HG03521 (cell line): ENCODE data around the gene CPTP.
A peak's percentile ranks its signal among the peaks of the same experiment; 100 is the strongest.

ENCODE experiments used
- ATAC-seq: cut with Tn5 transposase; IDR thresholded peaks from one replicate; pipeline ENCODE4 v1.9.1; 2021; ENCODE audit warnings: mild to moderate bottlenecking, moderate library complexity; ENCODE audit not compliant: unreplicated experiment

CPTP gene

GRCh38 chr1:1347026-1347595 lies 22.5 kb downstream of the CPTP start:
- ATAC-seq = no peak

GRCh38 chr1:1347663-1348419 lies 23.2 kb downstream of the CPTP start:
- ATAC-seq = no peak

- ATAC-seq = peak; percentile 34
Measured at GRCh38 chr1:1348420-1349255, 24.0 kb downstream of the CPTP start.

- ATAC-seq = peak; percentile 69
Measured at GRCh38 chr1:1349256-1350012, 24.8 kb downstream of the CPTP start, which contains the start of gene DVL1. Gene DVL1, minus strand, starts transcription at chr1:1349418. Its CDS starts 353 bp downstream, at chr1:1349065.

GRCh38 chr1:1351511-1352427 lies 27.2 kb downstream of the CPTP start:
- no peak for ATAC-seq

- ATAC-seq = no peak
Measured at GRCh38 chr1:1352786-1353388, 28.3 kb downstream of the CPTP start.

GRCh38 chr1:1353389-1354151 lies 29.0 kb downstream of the CPTP start:
- no peak for ATAC-seq

- no peak for ATAC-seq
Measured at GRCh38 chr1:1354271-1355247, 30.0 kb downstream of the CPTP start.

- no peak for ATAC-seq
Measured at GRCh38 chr1:1355416-1355815, 30.8 kb downstream of the CPTP start.

GRCh38 chr1:1356166-1356795 lies 31.7 kb downstream of the CPTP start:
- no peak for ATAC-seq

- ATAC-seq = no peak
Measured at GRCh38 chr1:1356796-1357401, 32.3 kb downstream of the CPTP start.

GRCh38 chr1:1357871-1358432 lies 33.4 kb downstream of the CPTP start:
- ATAC-seq = no peak

- ATAC-seq = no peak
Measured at GRCh38 chr1:1358433-1359271, 34.0 kb downstream of the CPTP start, which contains the start of gene MXRA8. Gene MXRA8, minus strand, starts transcription at chr1:1358555. Its CDS starts 51 bp downstream, at chr1:1358504.

GRCh38 chr1:1359308-1359663 lies 34.7 kb downstream of the CPTP start:
- no peak for ATAC-seq

GRCh38 chr1:1359664-1360468 lies 35.3 kb downstream of the CPTP start:
- no peak for ATAC-seq
